Left renal cortex interstitium (tissue), 4 donors: ENCODE measurements around the gene ADORA2A. TPM values are rescaled to one million over a fixed set of nuclear protein-coding genes. Genes with fewer than 3 reads are reported as not detected.

Source experiments
- DNase-seq, 4 donors: peaks; one replicate each; pipeline ENCODE4 v3.0.0-alpha.2; 2013; ENCODE audit warnings: low read depth in 4 of 4, low spot score in 2 of 4, missing footprints in 1 of 4
- polyA plus RNA-seq, 4 donors: library from polyadenylated mRNA; unstranded; fragments of 120-200 nt; gene quantifications; one replicate each; pipeline ENCODE4 v1.2.1, GENCODE V29; 2013; ENCODE audit not compliant: insufficient read length in 4 of 4

ADORA2A gene
- polyA plus RNA-seq, 4 donors, result 7.3 to 9.9 (median 8.5) TPM

GRCh38 chr22:24430431-24431308 lies 3.3 kb downstream of the ADORA2A start:
- DNase-seq, result no peak

GRCh38 chr22:24431309-24432034 lies 4.1 kb downstream of the ADORA2A start:
- DNase-seq, result no peak

- DNase-seq, result no peak
These were observed 4.9 kb downstream of the ADORA2A start for GRCh38 chr22:24432059-24432853.

GRCh38 chr22:24433001-24433827 lies 5.8 kb downstream of the ADORA2A start:
- no peak for DNase-seq

GRCh38 chr22:24433828-24434470 lies 6.5 kb downstream of the ADORA2A start:
- no peak for DNase-seq

- no peak for DNase-seq
These were observed 7.3 kb downstream of the ADORA2A start for GRCh38 chr22:24434471-24435322.

GRCh38 chr22:24435323-24435645 lies 7.9 kb downstream of the ADORA2A start:
- no peak for DNase-seq

GRCh38 chr22:24435861-24436371 lies 8.5 kb downstream of the ADORA2A start:
- no peak for DNase-seq

- no peak for DNase-seq
These were observed 9.2 kb downstream of the ADORA2A start for GRCh38 chr22:24436553-24436952.

- DNase-seq, result no peak
These were observed 9.7 kb downstream of the ADORA2A start for GRCh38 chr22:24437091-24437490.

- no peak for DNase-seq
These were observed 10.4 kb downstream of the ADORA2A start for GRCh38 chr22:24437741-24438328.

GRCh38 chr22:24440270-24440717 lies 12.9 kb downstream of the ADORA2A start:
- no peak for DNase-seq

GRCh38 chr22:24440718-24441405 lies 13.5 kb downstream of the ADORA2A start:
- no peak for DNase-seq

- no peak for DNase-seq
These were observed 14.3 kb downstream of the ADORA2A start for GRCh38 chr22:24441406-24442351.

GRCh38 chr22:24442352-24442744 lies 14.9 kb downstream of the ADORA2A start:
- DNase-seq, result no peak

GRCh38 chr22:24443668-24444067 lies 16.3 kb downstream of the ADORA2A start:
- DNase-seq, result no peak
